Smooth muscle cell (in vitro differentiated cells): Measurements from ENCODE around the gene KCNB1. TPM values are rescaled to one million over a fixed set of nuclear protein-coding genes. Genes with fewer than 3 reads are reported as not detected.

Experiments
- DNase-seq: peaks from one replicate; lab custom pipeline; 2025; ENCODE audit not compliant: unreplicated experiment; lab: John Stamatoyannopoulos, UW
- H2AFZ ChIP-seq: fragments of 200-600 bp; sonication (generic); 2 replicates; pipeline ENCODE4 v1.6.0; 2016; ENCODE audit warnings: antibody characterized with exemption, low read depth, mild to moderate bottlenecking
- H3F3A ChIP-seq: fragments of 200-600 bp; sonication (generic); 2 replicates; pipeline ENCODE4 v1.6.0; 2017; ENCODE audit warnings: antibody characterized with exemption, low read depth
- H3K27ac ChIP-seq: fragments of 200-600 bp; sonication (generic); 2 replicates; pipeline ENCODE4 v1.5.1; 2016; ENCODE audit warnings: low read depth, mild to moderate bottlenecking
- H3K27me3 ChIP-seq: fragments of 200-600 bp; sonication (generic); 2 replicates; pipeline ENCODE4 v1.6.1; 2016; ENCODE audit warnings: low read depth, mild to moderate bottlenecking
- H3K36me3 ChIP-seq: fragments of 200-600 bp; sonication (generic); 2 replicates; pipeline ENCODE4 v1.5.1; 2016; ENCODE audit warnings: low read depth
- H3K4me1 ChIP-seq: fragments of 200-600 bp; sonication (generic); 2 replicates; pipeline ENCODE4 v1.5.1; 2016; ENCODE audit warnings: low read depth
- H3K4me2 ChIP-seq: fragments of 200-600 bp; sonication (generic); 2 replicates; pipeline ENCODE4 v1.6.0; 2016; ENCODE audit warnings: mild to moderate bottlenecking
- H3K4me3 ChIP-seq: fragments of 200-600 bp; sonication (generic); 2 replicates; pipeline ENCODE4 v1.5.1; 2016; ENCODE audit warnings: mild to moderate bottlenecking
- H3K79me2 ChIP-seq: fragments of 200-600 bp; sonication (generic); 2 replicates; pipeline ENCODE4 v1.6.0; 2016; ENCODE audit warnings: low read depth, mild to moderate bottlenecking
- H3K9ac ChIP-seq: fragments of 200-600 bp; sonication (generic); 2 replicates; pipeline ENCODE4 v1.6.0; 2016; ENCODE audit warnings: low read depth
- H3K9me3 ChIP-seq: fragments of 200-600 bp; sonication (generic); replicated peaks from 2 replicates; pipeline ENCODE4 v1.5.1; 2016; ENCODE audit warnings: low read depth
- H4K20me1 ChIP-seq: fragments of 200-600 bp; sonication (generic); 2 replicates; pipeline ENCODE4 v1.6.0; 2016; ENCODE audit warnings: low read depth
- WGBS: methylation state at CpG from one replicate; pipeline ENCODE4 v1.1.7; 2016; ENCODE audit warnings: low lambda C conversion rate; 5-methylcytosine and 5-hydroxymethylcytosine counted together
- polyA plus RNA-seq: library from polyadenylated mRNA; unstranded; fragments of >200 nt; fragmentation: Nextera tagmentation; extraction: Ambion mirVana; gene quantifications from 2 replicates; pipeline ENCODE4 v1.2.1, GENCODE V29; 2016
- total RNA-seq: library from RNA; depleted of rRNA; stranded (reverse); fragments of >200 nt; gene quantifications from 2 replicates; pipeline ENCODE4 v1.2.3, GENCODE V29; 2014
- TF ChIP-seq, protein P1 (sequence below): fragments of 200-600 bp; sonication (generic); IDR thresholded peaks from 2 replicates; pipeline ENCODE4 v1.5.1; 2017; ENCODE audit warnings: borderline replicate concordance, mild to moderate bottlenecking, antibody characterized with exemption; ENCODE audit not compliant: insufficient read depth, poor library complexity, severe bottlenecking

The KCNB1 gene
- total and polyA plus RNA-seq, 2 experiments from 2014 or later: not detected

DNA sequence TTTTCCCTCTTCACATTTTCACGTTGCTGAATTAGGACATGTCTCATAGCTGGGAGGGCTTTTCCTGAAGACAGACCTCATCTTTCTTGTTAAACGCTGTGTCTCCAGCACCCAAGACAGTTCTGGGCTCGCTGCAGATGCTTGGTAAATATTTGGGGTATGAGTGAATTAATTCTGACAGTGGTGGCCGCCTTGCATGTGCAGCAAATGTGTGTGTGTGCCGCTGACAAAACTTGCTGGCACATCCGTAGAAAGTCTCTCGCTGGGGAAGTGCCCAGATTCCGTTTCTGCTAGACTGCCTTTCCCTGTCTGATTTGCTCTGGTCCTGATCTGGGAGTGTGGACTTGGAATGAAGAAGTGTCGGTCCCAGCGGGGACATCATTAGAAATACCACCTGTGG, 156.4 kb downstream of the KCNB1 start:
- DNase-seq: no peak
- TF ChIP-seq, protein P1, sequence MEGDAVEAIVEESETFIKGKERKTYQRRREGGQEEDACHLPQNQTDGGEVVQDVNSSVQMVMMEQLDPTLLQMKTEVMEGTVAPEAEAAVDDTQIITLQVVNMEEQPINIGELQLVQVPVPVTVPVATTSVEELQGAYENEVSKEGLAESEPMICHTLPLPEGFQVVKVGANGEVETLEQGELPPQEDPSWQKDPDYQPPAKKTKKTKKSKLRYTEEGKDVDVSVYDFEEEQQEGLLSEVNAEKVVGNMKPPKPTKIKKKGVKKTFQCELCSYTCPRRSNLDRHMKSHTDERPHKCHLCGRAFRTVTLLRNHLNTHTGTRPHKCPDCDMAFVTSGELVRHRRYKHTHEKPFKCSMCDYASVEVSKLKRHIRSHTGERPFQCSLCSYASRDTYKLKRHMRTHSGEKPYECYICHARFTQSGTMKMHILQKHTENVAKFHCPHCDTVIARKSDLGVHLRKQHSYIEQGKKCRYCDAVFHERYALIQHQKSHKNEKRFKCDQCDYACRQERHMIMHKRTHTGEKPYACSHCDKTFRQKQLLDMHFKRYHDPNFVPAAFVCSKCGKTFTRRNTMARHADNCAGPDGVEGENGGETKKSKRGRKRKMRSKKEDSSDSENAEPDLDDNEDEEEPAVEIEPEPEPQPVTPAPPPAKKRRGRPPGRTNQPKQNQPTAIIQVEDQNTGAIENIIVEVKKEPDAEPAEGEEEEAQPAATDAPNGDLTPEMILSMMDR: no peak
- no peaks in the 10 kb centered on the region for H4K20me1 ChIP-seq
- no peaks in the 10 kb centered on the region for H3K36me3 ChIP-seq
- H3K27ac ChIP-seq: no peak overlapping the region
- H3K4me1 ChIP-seq: peaks cover 3% of the 10 kb centered on the region
- H3K9ac ChIP-seq: no peak overlapping the region
- H3K9me3 ChIP-seq: no peaks in the 10 kb centered on the region
- H3K79me2 ChIP-seq: no peaks in the 10 kb centered on the region
- H3K4me3 ChIP-seq: no peak overlapping the region
- H3F3A ChIP-seq: no peaks in the 10 kb centered on the region
- H2AFZ ChIP-seq: no peak overlapping the region
- no peak overlapping the region for H3K4me2 ChIP-seq
- peaks cover 46% of the 10 kb centered on the region for H3K27me3 ChIP-seq
- WGBS: 84% methylated on average over 10 of the region's 10 CpGs

DNA sequence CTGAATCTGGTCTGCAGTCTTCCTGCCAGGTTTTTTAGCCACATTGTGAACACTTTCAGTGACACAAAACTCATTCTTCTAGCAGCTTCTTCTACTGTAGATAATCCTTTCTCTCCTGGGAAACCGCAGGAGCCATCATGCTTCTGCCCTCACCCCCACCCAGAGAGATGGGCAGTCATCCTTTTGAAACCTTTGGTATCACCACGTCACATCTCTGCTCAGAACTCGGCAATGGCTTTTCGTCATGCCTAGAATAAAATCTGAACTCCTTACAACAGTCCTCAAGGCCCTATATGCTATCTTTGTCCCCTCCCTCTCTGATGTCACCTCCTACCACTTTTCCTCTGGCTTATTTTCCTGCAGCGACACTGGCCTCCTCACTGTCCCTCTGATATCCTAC, 158.2 kb downstream of the KCNB1 start:
- H3K9ac ChIP-seq: no peak overlapping the region
- no peak overlapping the region for H3K27ac ChIP-seq
- no peaks in the 10 kb centered on the region for H3F3A ChIP-seq
- H3K27me3 ChIP-seq: peaks cover 56% of the 10 kb centered on the region
- no peaks in the 10 kb centered on the region for H3K9me3 ChIP-seq
- peaks cover 3% of the 10 kb centered on the region for H3K4me1 ChIP-seq
- H3K4me2 ChIP-seq: no peak overlapping the region
- no peak overlapping the region for H2AFZ ChIP-seq
- H3K79me2 ChIP-seq: no peaks in the 10 kb centered on the region
- WGBS: 86% methylated on average over 5 of the region's 5 CpGs
- no peaks in the 10 kb centered on the region for H3K36me3 ChIP-seq
- no peaks in the 10 kb centered on the region for H4K20me1 ChIP-seq
- TF ChIP-seq, protein P1: no peak
- H3K4me3 ChIP-seq: no peak overlapping the region
- DNase-seq: no peak

DNA sequence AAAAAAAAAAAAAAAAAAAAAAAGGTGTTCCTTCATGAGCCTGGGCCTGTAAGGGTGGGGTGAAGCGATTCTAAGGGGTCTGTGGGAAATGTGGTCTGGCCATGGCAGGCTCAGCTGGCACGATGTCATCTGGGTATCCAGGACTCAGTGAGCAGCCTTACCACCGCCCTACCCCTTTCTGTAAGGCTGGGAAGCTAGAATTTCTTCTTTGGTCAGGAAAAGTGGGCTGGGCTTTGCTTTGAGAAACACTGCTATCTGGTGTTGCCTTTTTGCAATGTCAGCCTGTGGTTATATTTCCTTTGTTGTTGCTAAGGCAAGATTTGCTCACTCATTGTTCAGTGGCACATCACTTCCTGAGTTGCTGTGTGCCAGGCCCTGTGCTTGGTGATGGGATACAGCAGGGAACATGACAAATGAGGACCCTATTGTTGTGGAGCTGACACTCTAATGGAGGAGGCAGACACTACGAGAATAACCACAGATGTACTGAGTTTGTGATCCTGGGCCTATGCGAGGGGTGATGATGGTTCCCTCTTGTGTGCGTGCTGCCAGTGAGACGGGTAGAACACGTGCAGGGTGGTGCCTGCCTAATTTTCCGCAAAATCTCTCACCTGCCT, 158.7 kb downstream of the KCNB1 start:
- no peak overlapping the region for H2AFZ ChIP-seq
- H3K4me3 ChIP-seq: no peak overlapping the region
- H3K9ac ChIP-seq: no peak overlapping the region
- H4K20me1 ChIP-seq: no peaks in the 10 kb centered on the region
- H3K36me3 ChIP-seq: no peaks in the 10 kb centered on the region
- WGBS: 80% methylated on average over 9 of the region's 9 CpGs
- no peak overlapping the region for H3K27ac ChIP-seq
- no peaks in the 10 kb centered on the region for H3F3A ChIP-seq
- peaks cover 6% of the 10 kb centered on the region for H3K4me1 ChIP-seq
- peaks cover 62% of the 10 kb centered on the region for H3K27me3 ChIP-seq
- TF ChIP-seq, protein P1: peak; percentile 18
- no peak overlapping the region for H3K4me2 ChIP-seq
- H3K79me2 ChIP-seq: no peaks in the 10 kb centered on the region
- no peaks in the 10 kb centered on the region for H3K9me3 ChIP-seq
- no peak for DNase-seq

DNA sequence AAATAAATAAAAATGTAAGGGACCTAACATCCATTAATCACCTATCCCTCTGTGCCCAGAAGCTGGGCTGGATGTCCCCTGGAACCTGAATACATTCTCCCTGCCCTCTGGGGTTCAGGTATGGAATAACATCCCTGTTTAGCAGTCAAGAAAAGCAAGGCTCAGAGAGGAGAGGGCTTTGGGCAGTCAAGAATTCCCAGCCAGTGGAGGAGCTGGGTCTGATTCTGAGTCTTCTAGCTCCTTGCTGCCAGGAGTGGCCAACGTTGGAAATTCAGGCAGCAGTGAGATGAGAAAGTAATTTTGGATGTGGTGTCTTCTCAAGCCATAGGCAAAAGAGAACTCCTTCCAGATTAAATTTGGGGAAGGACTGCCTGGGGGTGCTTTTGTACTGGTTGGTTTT, 162.0 kb downstream of the KCNB1 start:
- WGBS: 0% methylated on average over 1 of the region's 1 CpG
- TF ChIP-seq, protein P1: no peak
- no peaks in the 10 kb centered on the region for H3K36me3 ChIP-seq
- no peak overlapping the region for H2AFZ ChIP-seq
- H3K27ac ChIP-seq: no peak overlapping the region
- no peak overlapping the region for H3K4me3 ChIP-seq
- no peak overlapping the region for H3K9ac ChIP-seq
- H4K20me1 ChIP-seq: no peaks in the 10 kb centered on the region
- peaks cover 10% of the 10 kb centered on the region for H3K4me1 ChIP-seq
- H3K4me2 ChIP-seq: no peak overlapping the region
- H3K79me2 ChIP-seq: no peaks in the 10 kb centered on the region
- no peaks in the 10 kb centered on the region for H3K9me3 ChIP-seq
- DNase-seq: no peak
- H3F3A ChIP-seq: no peaks in the 10 kb centered on the region
- H3K27me3 ChIP-seq: peaks cover 70% of the 10 kb centered on the region
